CD4-positive, alpha-beta T cell treated with Interferon gamma for 1 hour (primary cell): ENCODE results near the gene ABCA13.
"Not testable (repeated sequence)": the region's sequence is repeated elsewhere in the genome, so short reads cannot be mapped to it uniquely, and the experiment has no call there.

ENCODE experiments used
- DNase-seq: peaks from one replicate; pipeline ENCODE4 v3.0.0-alpha.2; 2020

The ABCA13 gene

DNA sequence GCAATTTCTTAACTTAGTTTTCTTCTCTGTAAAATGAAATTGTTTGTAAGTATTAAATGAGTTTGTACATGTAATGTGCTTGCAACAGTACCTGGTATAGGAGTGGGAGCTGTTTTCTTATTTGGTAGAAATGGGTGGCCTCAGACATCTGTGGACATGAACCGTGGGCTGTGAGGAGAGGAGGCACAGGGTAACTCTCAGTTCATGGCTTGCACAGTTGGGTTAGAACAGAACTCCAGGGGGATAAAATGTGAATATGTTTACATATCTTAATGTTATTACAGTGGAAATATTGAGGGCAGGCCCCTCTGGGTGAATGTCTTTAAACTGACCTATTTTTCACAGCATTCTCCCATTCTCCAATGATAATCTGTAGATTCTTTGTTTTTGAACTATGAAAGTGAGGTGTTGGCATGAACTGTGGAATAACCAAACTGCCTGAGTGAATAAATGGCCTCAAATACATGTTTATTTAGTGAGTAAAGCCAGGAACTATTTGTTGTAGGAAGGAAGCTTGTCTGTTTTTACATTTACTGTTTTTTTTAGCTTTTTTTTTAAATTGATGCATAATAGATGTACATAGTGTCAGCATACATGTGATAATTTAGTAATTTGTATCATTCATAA lies 2.6 kb downstream of the ABCA13 start:
- no peak for DNase-seq

DNA sequence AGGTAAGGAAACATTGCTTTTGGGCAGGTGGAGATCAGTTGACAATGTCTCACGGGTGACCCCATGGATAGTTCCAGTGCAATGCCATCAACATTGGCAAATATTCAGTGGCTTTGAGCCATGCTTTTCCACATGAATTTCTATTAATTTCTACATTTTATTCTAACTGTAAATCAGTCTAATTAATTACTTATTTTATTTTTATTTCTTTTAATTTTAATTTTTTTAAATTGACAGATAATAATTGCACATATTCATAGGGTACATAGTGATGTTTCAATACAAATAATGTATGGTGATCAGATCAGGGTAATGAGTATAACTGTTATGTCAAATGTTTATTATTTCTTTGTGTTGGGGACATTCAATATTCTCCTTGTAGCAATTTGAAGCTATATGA lies 3.8 kb downstream of the ABCA13 start:
- no peak for DNase-seq

DNA sequence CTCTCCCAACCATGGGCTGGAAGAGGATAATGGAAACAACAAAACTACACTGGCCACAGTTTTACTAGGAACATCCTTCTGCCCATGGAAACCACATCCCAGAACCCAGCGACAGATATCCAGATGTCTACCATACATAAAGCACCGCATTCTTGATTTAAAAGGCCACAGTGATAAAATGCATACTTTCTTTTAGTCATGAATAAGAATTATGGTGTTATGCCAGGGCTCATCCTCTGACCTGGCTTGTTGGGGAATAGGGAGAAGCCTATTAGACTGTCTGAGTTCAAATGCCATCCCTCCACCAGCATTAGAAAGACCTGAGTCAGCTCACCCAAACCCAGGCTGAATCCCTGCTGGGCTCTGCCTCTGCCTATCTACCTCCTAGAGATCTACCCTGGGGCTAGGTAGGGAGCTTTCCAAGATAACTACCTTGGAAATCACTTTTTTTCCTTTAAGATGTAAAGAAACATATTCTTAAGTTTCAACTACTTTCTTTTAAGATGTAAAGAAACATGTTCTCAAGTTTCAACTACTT lies 5.2 kb downstream of the ABCA13 start:
- DNase-seq: no peak

DNA sequence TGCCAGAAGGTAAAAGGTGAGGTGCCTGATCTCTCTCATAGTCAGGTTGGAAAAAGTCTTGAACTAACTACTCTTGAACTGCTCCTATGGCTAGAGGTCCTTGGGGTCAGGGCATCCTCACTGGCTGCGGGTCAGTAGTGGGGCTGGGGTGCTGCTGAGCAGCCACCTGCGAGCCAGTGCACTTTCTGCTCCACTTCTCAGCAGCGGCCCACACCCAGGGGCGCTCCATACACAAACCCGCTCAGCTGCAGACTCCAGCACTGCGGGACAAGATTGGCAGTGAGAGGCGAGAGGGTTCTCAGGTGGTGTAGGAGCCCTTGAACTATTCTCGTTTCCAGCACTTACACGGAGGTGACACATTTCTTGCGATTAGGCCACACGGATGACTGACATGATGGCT lies 6.0 kb downstream of the ABCA13 start:
- no peak for DNase-seq

- no peak for DNase-seq
These were observed 8.3 kb downstream of the ABCA13 start for GRCh38 chr7:48179496-48180030.

- DNase-seq: no peak
These were observed 9.7 kb downstream of the ABCA13 start for GRCh38 chr7:48180981-48181380.

- DNase-seq: no peak
These were observed 11.6 kb downstream of the ABCA13 start for GRCh38 chr7:48182718-48183369.

GRCh38 chr7:48183370-48183743 lies 12.1 kb downstream of the ABCA13 start:
- no peak for DNase-seq

GRCh38 chr7:48183965-48184364 lies 12.7 kb downstream of the ABCA13 start:
- DNase-seq: no peak

DNA sequence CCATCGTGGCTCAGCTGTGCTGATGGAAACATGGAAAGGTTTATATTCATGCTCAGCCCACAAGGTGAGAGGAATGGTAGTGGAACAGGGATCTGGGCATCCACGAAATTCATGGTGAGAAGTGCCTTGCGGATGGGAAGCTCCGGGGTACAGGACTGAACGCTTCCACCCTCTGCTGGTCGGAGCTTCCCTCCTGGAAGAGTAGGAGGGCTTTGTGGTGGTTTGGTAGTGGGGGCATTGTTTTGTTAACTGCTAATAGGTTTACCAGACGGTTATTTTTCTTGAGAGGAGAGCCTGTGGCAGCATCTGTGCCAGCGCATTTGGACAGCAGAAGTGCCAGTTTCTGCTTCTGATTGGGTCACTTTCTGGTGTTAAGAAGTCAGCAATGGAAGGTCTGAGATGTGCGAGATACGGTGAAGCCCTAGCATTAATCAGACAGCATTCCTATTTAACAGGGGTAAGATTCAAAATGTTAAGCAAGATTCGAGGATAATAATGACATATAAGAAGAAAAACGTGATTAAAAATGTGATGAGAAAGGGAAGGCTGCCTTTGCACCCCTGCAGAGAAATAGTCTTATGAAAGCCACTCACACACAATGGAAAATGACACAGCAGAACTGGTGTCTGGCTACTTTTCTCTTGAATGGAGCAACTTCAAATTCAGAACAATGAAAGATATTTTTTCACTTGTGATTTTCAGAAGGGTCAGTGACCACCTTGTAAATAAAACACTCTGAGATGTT lies 17.7 kb downstream of the ABCA13 start:
- DNase-seq: no peak

GRCh38 chr7:48192996-48193395 lies 21.7 kb downstream of the ABCA13 start:
- no peak for DNase-seq

DNA sequence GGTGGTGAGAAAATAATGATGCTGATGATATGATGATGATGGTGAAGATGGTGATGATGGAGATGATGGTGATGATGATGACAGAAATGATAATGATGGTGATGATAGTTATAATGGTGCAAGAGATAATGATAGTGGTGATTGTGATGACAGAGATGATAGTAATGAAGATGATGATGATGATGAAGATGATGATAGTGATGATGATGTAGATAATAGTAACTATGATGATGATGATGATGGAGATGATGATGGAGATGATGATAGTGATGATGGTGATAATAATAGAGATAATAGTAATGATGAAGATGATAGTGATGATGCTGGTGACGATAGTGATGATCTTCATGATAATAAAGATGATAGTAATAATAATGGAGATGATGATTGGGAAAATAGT lies 22.2 kb downstream of the ABCA13 start:
- no peak for DNase-seq

DNA sequence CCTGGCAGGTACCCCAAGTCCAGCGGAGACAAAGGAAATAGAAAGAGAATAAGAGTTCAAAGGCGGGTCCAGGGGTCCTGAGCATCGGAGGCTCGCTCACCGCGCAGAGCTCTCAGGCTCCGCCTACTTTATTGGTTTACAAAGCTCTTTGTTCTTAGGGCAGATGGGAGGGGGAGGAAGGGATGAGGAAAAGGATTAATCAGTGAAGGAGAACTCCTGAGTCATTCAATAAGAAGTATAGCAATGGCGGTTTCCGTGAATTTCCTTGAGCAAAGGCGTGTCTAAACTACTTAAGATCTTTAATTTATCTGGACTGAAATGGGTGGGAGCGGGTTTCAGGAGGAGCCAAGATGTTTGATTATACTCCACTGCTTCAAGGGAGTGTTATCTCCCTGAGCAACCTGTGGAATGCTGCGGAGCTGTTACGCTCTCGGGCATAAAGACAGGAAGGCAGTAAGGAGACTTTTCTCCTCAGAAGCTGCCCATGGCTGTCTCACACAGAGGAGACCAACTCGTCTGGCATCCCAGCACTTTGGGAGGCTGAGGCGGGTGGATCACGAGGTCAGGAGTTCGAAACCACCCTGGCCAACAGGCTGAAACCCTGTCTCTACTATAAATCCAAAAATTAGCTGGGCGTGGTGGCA lies 29.8 kb downstream of the ABCA13 start:
- DNase-seq: not testable (repeated sequence)

- DNase-seq: not testable (repeated sequence)
These were observed 31.7 kb downstream of the ABCA13 start for GRCh38 chr7:48202916-48203315.

- no peak for DNase-seq
These were observed 36.0 kb downstream of the ABCA13 start for GRCh38 chr7:48207155-48207675.

GRCh38 chr7:48209004-48209600 lies 37.8 kb downstream of the ABCA13 start:
- no peak for DNase-seq

GRCh38 chr7:48213226-48213625 lies 42.0 kb downstream of the ABCA13 start:
- DNase-seq: no peak

GRCh38 chr7:48217266-48217665 lies 46.0 kb downstream of the ABCA13 start:
- no peak for DNase-seq

DNA sequence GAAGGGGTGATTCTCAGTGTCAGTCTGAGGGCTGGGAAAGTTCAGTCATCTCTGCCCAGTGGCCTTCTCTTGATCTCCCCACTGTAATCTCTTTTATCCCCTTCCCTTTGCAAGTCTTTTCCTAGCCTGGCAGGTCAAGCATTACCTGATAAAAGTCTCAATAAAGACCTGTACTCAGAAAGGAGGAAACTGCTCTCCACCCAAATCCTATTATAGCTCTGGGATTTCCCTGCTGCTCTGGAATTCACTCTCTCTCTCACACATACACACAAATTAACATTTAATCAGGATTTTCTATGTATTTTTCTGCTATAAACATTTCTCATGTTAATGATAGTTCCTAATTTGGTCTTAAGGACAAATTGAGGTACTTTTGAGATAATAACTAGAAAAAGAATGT lies 46.5 kb downstream of the ABCA13 start:
- DNase-seq: no peak

- no peak for DNase-seq
These were observed 52.8 kb downstream of the ABCA13 start for GRCh38 chr7:48224042-48224441.

- DNase-seq: no peak
These were observed 53.8 kb downstream of the ABCA13 start for GRCh38 chr7:48225101-48225500.

DNA sequence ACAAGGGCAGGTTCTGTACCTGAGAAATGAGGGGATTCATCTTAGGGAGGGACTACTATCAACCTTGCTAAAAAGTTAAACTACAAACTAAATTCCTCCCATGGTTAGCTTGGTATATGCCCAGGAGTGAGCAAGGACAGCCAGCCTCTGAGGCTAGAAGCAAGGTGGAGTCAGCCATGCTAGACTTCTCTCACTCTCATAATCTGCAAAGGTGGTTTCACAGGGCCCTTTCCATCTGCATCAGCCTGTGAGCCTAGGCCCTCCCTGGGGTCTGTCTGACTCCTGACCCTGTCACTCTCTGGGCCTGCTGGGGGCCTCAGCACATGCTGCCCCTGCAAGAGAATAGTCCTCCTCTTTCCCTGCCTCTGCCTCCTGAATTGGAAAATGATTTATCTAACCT lies 66.1 kb downstream of the ABCA13 start:
- DNase-seq: no peak

GRCh38 chr7:48242846-48243245 lies 71.6 kb downstream of the ABCA13 start:
- no peak for DNase-seq
